Measurements from ENCODE around the gene SBNO2. TPM values are rescaled to one million over a fixed set of nuclear protein-coding genes. Genes with fewer than 3 reads are reported as not detected.
A peak's percentile ranks its signal among the peaks of the same experiment; 100 is the strongest.

Gene SBNO2
- total RNA-seq, 4 donors from 2014 or later: 26.4 to 71.0 (median 57.8) TPM

DNA sequence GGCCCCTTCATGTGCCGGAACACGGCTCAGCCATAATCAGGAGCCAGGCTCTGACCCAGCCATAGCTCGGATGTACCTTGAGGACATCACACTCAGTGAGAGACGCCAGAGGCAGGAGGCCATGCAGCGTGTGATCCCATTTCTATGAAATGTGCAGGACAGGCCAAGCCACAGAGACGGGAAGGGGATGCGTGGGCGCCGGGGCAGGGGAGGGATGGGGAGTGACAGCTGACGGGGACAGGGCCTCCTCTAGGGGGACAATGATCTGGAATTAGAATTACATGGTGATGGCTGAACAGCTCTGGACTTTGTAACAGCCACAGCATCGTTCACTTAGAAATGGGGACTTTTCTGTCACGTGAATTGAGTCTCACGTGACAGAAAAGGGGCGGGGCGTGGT lies 34.9 kb downstream of the SBNO2 start:
- no peak for DNase-seq
- H3K4me3 ChIP-seq: no peak overlapping the region
- H3K27ac ChIP-seq: no peak overlapping the region
- H3K27me3 ChIP-seq: no peaks in the 10 kb centered on the region
- TF ChIP-seq, protein P1, sequence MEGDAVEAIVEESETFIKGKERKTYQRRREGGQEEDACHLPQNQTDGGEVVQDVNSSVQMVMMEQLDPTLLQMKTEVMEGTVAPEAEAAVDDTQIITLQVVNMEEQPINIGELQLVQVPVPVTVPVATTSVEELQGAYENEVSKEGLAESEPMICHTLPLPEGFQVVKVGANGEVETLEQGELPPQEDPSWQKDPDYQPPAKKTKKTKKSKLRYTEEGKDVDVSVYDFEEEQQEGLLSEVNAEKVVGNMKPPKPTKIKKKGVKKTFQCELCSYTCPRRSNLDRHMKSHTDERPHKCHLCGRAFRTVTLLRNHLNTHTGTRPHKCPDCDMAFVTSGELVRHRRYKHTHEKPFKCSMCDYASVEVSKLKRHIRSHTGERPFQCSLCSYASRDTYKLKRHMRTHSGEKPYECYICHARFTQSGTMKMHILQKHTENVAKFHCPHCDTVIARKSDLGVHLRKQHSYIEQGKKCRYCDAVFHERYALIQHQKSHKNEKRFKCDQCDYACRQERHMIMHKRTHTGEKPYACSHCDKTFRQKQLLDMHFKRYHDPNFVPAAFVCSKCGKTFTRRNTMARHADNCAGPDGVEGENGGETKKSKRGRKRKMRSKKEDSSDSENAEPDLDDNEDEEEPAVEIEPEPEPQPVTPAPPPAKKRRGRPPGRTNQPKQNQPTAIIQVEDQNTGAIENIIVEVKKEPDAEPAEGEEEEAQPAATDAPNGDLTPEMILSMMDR (IDR thresholded peaks at IDR 0.05): no peak
- TF ChIP-seq POLR2A (IDR thresholded peaks at IDR 0.05): no peak
- peaks cover 4 to 25% (median 17%) of the 10 kb centered on the region in 4 donors for H3K4me1 ChIP-seq
- H3K9me3 ChIP-seq: no peaks in the 10 kb centered on the region
- H3K36me3 ChIP-seq: peaks cover 0 to 39% (median 0%) of the 10 kb centered on the region in 3 donors

DNA sequence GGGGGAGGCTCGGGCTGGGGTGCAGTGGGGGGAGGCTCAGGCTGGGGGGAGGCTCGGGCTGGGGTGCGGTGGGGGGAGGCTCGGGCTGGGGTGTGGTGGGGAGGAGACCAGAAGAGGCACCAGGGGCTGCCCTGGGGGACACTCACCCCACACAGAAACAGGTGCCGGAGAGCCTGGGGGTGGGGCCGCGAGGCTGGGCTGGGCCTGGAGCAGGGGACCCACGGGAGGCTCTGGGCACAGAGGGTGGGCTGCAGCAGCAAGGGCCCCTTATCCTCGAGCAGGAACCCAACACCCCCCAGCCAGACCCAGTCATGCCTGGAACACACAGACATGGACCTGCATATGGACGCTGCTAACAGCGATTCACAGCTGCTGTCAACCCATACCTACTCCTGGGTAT lies 35.9 kb downstream of the SBNO2 start:
- H3K36me3 ChIP-seq: peaks cover 0 to 29% (median 0%) of the 10 kb centered on the region in 3 donors
- H3K4me1 ChIP-seq: peaks cover 4 to 28% (median 22%) of the 10 kb centered on the region in 4 donors
- no peak for TF ChIP-seq POLR2A (IDR thresholded peaks at IDR 0.05)
- TF ChIP-seq, protein P1 (IDR thresholded peaks at IDR 0.05): no peak
- H3K27ac ChIP-seq: no peak overlapping the region
- no peak for DNase-seq
- no peaks in the 10 kb centered on the region for H3K27me3 ChIP-seq
- H3K9me3 ChIP-seq: no peaks in the 10 kb centered on the region
- H3K4me3 ChIP-seq: no peak overlapping the region

DNA sequence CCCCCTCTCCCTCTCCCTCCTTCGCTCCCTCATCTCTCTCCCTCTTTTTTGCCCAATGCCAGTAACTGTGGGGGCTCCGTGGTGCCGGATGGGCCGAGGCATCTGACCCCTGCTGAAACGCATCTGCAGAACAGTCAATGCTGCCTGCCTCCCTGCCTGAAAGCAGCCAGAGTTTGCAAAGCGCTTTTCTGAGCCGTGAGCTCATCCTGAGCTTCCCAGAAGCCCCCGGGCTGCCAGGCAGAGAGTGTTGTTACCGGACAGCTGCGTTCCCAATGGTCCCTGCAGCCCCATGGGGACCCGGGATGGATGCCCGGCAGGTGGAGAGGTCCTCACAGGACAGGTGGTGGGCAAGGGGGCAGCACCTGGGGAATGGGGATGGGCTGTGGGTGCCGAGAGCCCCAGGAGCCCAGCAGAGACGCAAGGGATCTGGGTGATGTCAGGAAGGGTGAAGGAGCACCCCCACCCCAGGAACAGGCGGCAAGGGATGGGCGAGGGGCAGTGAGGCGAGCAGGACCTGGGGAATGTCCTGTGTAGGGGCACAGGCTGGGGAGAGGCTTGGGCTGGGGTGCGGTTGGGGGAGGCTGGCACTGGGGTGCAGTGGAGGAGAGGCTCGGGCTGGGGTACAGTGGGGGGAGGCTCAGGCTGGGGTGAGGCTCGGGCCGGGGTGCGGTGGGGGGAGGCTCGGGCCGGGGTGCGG lies 37.3 kb downstream of the SBNO2 start:
- DNase-seq: no peak
- peak overlapping the region in 2 of 4 donors; percentile 1 to 35 for H3K4me3 ChIP-seq
- peaks cover 0 to 20% (median 0%) of the 10 kb centered on the region in 3 donors for H3K36me3 ChIP-seq
- H3K4me1 ChIP-seq: peaks cover 4 to 37% (median 26%) of the 10 kb centered on the region in 4 donors
- H3K27ac ChIP-seq: peak overlapping the region; percentile 52 to 88 (median 73)
- no peaks in the 10 kb centered on the region for H3K27me3 ChIP-seq
- TF ChIP-seq, protein P1 (IDR thresholded peaks at IDR 0.05): no peak
- TF ChIP-seq POLR2A (IDR thresholded peaks at IDR 0.05): no peak
- H3K9me3 ChIP-seq: no peaks in the 10 kb centered on the region

DNA sequence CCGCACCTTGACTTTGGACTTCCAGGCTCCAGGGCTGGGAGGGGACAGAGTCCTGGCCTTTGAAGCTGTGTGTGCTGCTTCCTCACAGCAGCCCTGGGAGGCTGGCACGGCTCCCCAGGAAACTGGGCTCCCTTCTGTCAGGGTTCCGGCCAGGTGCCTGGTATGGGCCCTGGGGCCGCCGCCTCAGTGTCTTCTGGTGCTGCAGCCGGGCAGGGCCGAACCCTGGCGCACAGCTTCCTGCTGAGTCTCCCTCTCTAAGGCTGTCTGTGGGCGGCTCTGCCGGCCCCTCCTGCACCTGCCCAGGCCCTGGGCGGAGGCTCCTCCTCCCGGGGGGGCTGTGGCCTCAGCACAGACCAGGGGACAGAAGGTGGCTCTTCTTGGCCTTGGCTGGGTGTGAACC lies 37.9 kb downstream of the SBNO2 start:
- H3K4me3 ChIP-seq: peak overlapping the region in 2 of 4 donors; percentile 1 to 35
- TF ChIP-seq, protein P1 (IDR thresholded peaks at IDR 0.05): no peak
- TF ChIP-seq POLR2A (IDR thresholded peaks at IDR 0.05): peak; percentile 51 to 69
- H3K27me3 ChIP-seq: no peaks in the 10 kb centered on the region
- no peaks in the 10 kb centered on the region for H3K9me3 ChIP-seq
- peaks cover 0 to 20% (median 0%) of the 10 kb centered on the region in 3 donors for H3K36me3 ChIP-seq
- peak; percentile 54 to 87 (median 82) for DNase-seq
- peaks cover 4 to 42% (median 27%) of the 10 kb centered on the region in 4 donors for H3K4me1 ChIP-seq
- H3K27ac ChIP-seq: peak overlapping the region; percentile 52 to 88 (median 73)

DNA sequence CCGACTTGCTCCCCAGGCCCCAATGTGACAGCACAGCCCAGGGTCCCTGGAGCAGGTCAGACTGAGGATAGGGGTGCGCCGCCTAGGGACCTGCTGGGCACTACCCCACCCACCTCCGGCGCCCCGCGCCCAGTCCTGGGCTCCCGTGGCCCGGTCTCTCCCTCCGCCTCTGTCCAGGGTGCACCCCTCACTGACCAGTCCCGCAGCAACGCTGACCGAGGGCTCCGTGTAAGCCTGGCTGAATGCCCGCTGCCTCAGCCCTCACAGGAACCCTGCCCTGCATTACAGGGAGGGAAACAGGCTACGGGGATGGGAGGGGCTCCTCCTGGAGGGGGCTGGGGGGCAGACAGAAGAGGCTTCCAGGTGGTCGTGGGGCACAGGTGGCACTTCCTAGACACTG lies 38.6 kb downstream of the SBNO2 start:
- Histone ChIP-seq H3K27me3 (no peaks in the 10 kb centered on the region), H3K9me3 (no peaks in the 10 kb centered on the region), H3K4me1 (peaks cover 4 to 50% (median 30%) of the 10 kb centered on the region in 4 donors), H3K36me3 (peaks cover 0 to 15% (median 0%) of the 10 kb centered on the region in 3 donors), H3K27ac (peak overlapping the region; percentile 52 to 88 (median 73)), H3K4me3 (peak overlapping the region in 2 of 4 donors; percentile 1 to 35)
- no peak for DNase-seq
- TF ChIP-seq, protein P1 (IDR thresholded peaks at IDR 0.05): no peak
- TF ChIP-seq POLR2A (IDR thresholded peaks at IDR 0.05): no peak

Measured in Peyer's patch (tissue), 4 donors.